Esophagus squamous epithelium (tissue), 4 donors: Measurements from ENCODE around the gene NRXN3.

ENCODE experiments used
- POLR2A ChIP-seq, 4 donors: fragments of 450-650 bp; IDR thresholded peaks; one replicate each; pipeline ENCODE4 v1.6.1; 2017; ENCODE audit warnings: antibody characterized with exemption in 4 of 4, mild to moderate bottlenecking in 4 of 4, moderate library complexity in 3 of 4
- TF ChIP-seq, protein P1 (sequence below), 6 experiments: fragments of 450-650 bp in 4 of 6; fragments of 200-600 bp in 2 of 6; sonication (generic) in 2 of 6; IDR thresholded peaks; one replicate each; pipeline ENCODE4 v1.5.1; 2016 to 2019; ENCODE audit warnings: antibody characterized with exemption in 6 of 6, mild to moderate bottlenecking in 4 of 6, moderate library complexity in 4 of 6

DNA sequence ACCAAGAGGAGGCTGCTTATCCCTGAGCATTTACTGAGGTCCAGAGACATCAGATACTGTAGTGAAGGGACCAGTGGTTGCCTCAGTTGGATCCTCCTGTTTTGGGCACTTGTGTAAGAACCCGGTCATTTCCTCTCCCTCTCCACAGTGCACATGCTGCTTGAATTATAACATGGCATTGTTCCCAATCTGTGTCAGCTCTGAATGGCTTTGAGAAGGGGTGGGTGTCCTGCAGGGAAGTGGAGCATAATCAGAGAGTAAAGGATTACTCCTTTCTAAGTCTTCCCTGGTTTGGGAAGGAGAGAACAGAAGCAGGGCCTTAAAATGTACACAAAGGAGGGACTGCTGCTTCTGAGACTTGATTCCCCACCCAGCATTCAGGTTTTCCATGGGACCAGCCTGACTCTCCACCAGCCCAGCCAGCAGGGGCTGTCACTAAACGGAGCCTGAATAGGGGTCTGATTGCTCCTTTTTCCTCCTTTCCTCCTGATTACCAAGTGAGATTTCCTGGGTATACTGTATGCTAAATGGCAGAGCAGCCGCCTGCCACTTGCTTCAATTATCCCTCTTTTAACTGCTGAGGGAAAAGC is 78.4 kb downstream of the NRXN3 start:
- TF ChIP-seq POLR2A (IDR thresholded peaks at IDR 0.05): no peak
- TF ChIP-seq, protein P1, sequence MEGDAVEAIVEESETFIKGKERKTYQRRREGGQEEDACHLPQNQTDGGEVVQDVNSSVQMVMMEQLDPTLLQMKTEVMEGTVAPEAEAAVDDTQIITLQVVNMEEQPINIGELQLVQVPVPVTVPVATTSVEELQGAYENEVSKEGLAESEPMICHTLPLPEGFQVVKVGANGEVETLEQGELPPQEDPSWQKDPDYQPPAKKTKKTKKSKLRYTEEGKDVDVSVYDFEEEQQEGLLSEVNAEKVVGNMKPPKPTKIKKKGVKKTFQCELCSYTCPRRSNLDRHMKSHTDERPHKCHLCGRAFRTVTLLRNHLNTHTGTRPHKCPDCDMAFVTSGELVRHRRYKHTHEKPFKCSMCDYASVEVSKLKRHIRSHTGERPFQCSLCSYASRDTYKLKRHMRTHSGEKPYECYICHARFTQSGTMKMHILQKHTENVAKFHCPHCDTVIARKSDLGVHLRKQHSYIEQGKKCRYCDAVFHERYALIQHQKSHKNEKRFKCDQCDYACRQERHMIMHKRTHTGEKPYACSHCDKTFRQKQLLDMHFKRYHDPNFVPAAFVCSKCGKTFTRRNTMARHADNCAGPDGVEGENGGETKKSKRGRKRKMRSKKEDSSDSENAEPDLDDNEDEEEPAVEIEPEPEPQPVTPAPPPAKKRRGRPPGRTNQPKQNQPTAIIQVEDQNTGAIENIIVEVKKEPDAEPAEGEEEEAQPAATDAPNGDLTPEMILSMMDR (IDR thresholded peaks at IDR 0.05): no peak
